H9 (cell line): ENCODE results near the gene ZNF385B. TPM values are rescaled to one million over a fixed set of nuclear protein-coding genes. Genes with fewer than 3 reads are reported as not detected.
A peak's percentile ranks its signal among the peaks of the same experiment; 100 is the strongest.

Source experiments
- DNase-seq: peaks from one replicate; pipeline ENCODE4 v3.0.0-alpha.2; 2017
- H2AFZ ChIP-seq: one replicate; pipeline ENCODE4 v1.6.1; 2013; ENCODE audit warnings: mild to moderate bottlenecking, low read length, control low read depth, moderate library complexity
- H2AK5ac ChIP-seq: 2 replicates; pipeline ENCODE4 v1.6.1; 2013; ENCODE audit warnings: low read length, control low read depth, mixed read lengths; ENCODE audit not compliant: insufficient read length
- H2BK120ac ChIP-seq: one replicate; pipeline ENCODE4 v1.6.1; 2013; ENCODE audit warnings: low read depth, mild to moderate bottlenecking, low read length, control low read depth, inconsistent platforms; ENCODE audit not compliant: poor library complexity, severe bottlenecking
- H2BK12ac ChIP-seq: 2 replicates; pipeline ENCODE4 v1.6.1; 2013; ENCODE audit warnings: low read length, control low read depth, mixed read lengths, low read depth; ENCODE audit not compliant: insufficient read length
- H2BK15ac ChIP-seq: 2 replicates; pipeline ENCODE4 v1.6.1; 2013; ENCODE audit warnings: low read depth, low read length, control low read depth
- H2BK20ac ChIP-seq: one replicate; pipeline ENCODE4 v1.6.1; 2013; ENCODE audit warnings: low read depth, mild to moderate bottlenecking, low read length, control low read depth, inconsistent platforms; ENCODE audit not compliant: poor library complexity, severe bottlenecking
- H2BK5ac ChIP-seq: 2 replicates; pipeline ENCODE4 v1.6.1; 2013; ENCODE audit warnings: low read length, control low read depth, mixed read lengths; ENCODE audit not compliant: insufficient read length
- H3K14ac ChIP-seq: 2 replicates; pipeline ENCODE4 v1.6.1; 2013; ENCODE audit warnings: low read length, control low read depth; ENCODE audit not compliant: insufficient read depth
- H3K18ac ChIP-seq: 2 replicates; pipeline ENCODE4 v1.6.1; 2013; ENCODE audit warnings: low read depth, mild to moderate bottlenecking, mixed read lengths, low read length, control low read depth; ENCODE audit not compliant: insufficient read length
- H3K23ac ChIP-seq: 2 replicates; pipeline ENCODE4 v1.6.1; 2013; ENCODE audit warnings: low read length, control low read depth, mixed read lengths, low read depth; ENCODE audit not compliant: insufficient read length
- H3K23me2 ChIP-seq: 2 replicates; pipeline ENCODE4 v1.6.1; 2013; ENCODE audit warnings: low read depth, mild to moderate bottlenecking, mixed read lengths, low read length, control low read depth; ENCODE audit not compliant: insufficient read length, poor library complexity, severe bottlenecking
- H3K27ac ChIP-seq: 2 replicates; pipeline ENCODE4 v1.5.1; 2013; ENCODE audit warnings: low read length, control low read depth, mixed read lengths, low read depth; ENCODE audit not compliant: insufficient read length
- H3K27me3 ChIP-seq: 2 replicates; pipeline ENCODE4 v1.6.1; 2013; ENCODE audit warnings: low read length, control low read depth, inconsistent platforms; ENCODE audit not compliant: insufficient read depth
- H3K4ac ChIP-seq: 2 replicates; pipeline ENCODE4 v1.6.1; 2013; ENCODE audit warnings: low read depth, mild to moderate bottlenecking, control low read depth, inconsistent platforms, low read length, moderate library complexity
- H3K4me1 ChIP-seq: 2 replicates; pipeline ENCODE4 v1.6.1; 2013; ENCODE audit warnings: low read length, control low read depth, inconsistent platforms; ENCODE audit not compliant: insufficient read depth
- H3K4me2 ChIP-seq: 2 replicates; pipeline ENCODE4 v1.6.1; 2013; ENCODE audit warnings: low read length, control low read depth, mixed read lengths; ENCODE audit not compliant: insufficient read length, insufficient read depth
- H3K56ac ChIP-seq: 2 replicates; pipeline ENCODE4 v1.6.1; 2013; ENCODE audit warnings: low read depth, mild to moderate bottlenecking, mixed read lengths, low read length, control low read depth; ENCODE audit not compliant: insufficient read length
- H3K79me1 ChIP-seq: 2 replicates; pipeline ENCODE4 v1.6.1; 2013; ENCODE audit warnings: low read depth, mild to moderate bottlenecking, moderate library complexity, low read length, control low read depth, inconsistent platforms; ENCODE audit not compliant: insufficient read depth, poor library complexity, severe bottlenecking
- H3K79me2 ChIP-seq: 2 replicates; pipeline ENCODE4 v1.6.1; 2013; ENCODE audit warnings: low read length, control low read depth, inconsistent platforms; ENCODE audit not compliant: insufficient read depth
- H3K9ac ChIP-seq: 2 replicates; pipeline ENCODE4 v1.6.1; 2013; ENCODE audit warnings: low read length, control low read depth, mixed read lengths; ENCODE audit not compliant: insufficient read length; ENCODE audit errors: extremely low read depth
- H3K9me3 ChIP-seq: one replicate; pipeline ENCODE4 v1.6.1; 2013; ENCODE audit warnings: low read depth, low read length, inconsistent platforms; ENCODE audit not compliant: control insufficient read depth
- H3T11ph ChIP-seq: one replicate; pipeline ENCODE4 v1.6.1; 2013; ENCODE audit warnings: mild to moderate bottlenecking, low read length, control low read depth, inconsistent platforms
- H4K20me1 ChIP-seq: one replicate; pipeline ENCODE4 v1.6.1; 2013; ENCODE audit not compliant: control insufficient read depth, insufficient read length, insufficient read depth
- H4K5ac ChIP-seq: 2 replicates; pipeline ENCODE4 v1.6.1; 2013; ENCODE audit warnings: low read depth, mild to moderate bottlenecking, mixed read lengths, low read length, control low read depth; ENCODE audit not compliant: insufficient read length
- H4K8ac ChIP-seq: replicated peaks from 2 replicates; pipeline ENCODE4 v1.6.1; 2013; ENCODE audit warnings: low read length, control low read depth, mixed read lengths, low read depth; ENCODE audit not compliant: insufficient read length
- H4K91ac ChIP-seq: 2 replicates; pipeline ENCODE4 v1.6.1; 2013; ENCODE audit warnings: low read depth, mild to moderate bottlenecking, moderate library complexity, mixed read lengths, low read length, control low read depth; ENCODE audit not compliant: insufficient read length
- H3K27ac Mint-ChIP-seq, 3 experiments: 2 replicates in 2 of 3; 3 replicates in 1 of 3; pipeline ENCODE4 v1.8.0; 2020 to 2021; ENCODE audit warnings: mixed read lengths in 3 of 3, mild to moderate bottlenecking in 1 of 3, moderate library complexity in 1 of 3
- H3K27me3 Mint-ChIP-seq: 2 replicates; pipeline ENCODE4 v1.8.0; 2021; ENCODE audit warnings: low read depth, mild to moderate bottlenecking, moderate library complexity, mixed read lengths
- H3K36me3 Mint-ChIP-seq, 3 experiments: 2 replicates in 2 of 3; 3 replicates in 1 of 3; pipeline ENCODE4 v1.8.0; 2020 to 2021; ENCODE audit warnings: low read depth in 3 of 3, mixed read lengths in 3 of 3; ENCODE audit not compliant: insufficient read depth in 1 of 3
- H3K4me1 Mint-ChIP-seq, 2 experiments: 2 replicates each; pipeline ENCODE4 v1.8.0; 2020; ENCODE audit warnings: mixed read lengths in 2 of 2
- H3K4me3 Mint-ChIP-seq, 2 experiments: 2 replicates in 1 of 2; 3 replicates in 1 of 2; pipeline ENCODE4 v1.8.0; 2020 to 2021; ENCODE audit warnings: mild to moderate bottlenecking in 2 of 2, mixed read lengths in 2 of 2, moderate library complexity in 1 of 2
- H3K9me3 Mint-ChIP-seq, 2 experiments: 2 replicates in 1 of 2; 3 replicates in 1 of 2; pipeline ENCODE4 v1.8.0; 2020; ENCODE audit warnings: mild to moderate bottlenecking in 2 of 2, mixed read lengths in 2 of 2, moderate library complexity in 1 of 2
- CTCF ChIP-seq: fragments of 200-600 bp; sonication (generic); conservative IDR thresholded peaks from 3 replicates; pipeline ENCODE4 v1.8.0; 2021; ENCODE audit warnings: antibody characterized with exemption, mild to moderate bottlenecking
- WGBS: extraction: QIAGEN DNeasy Blood & Tissue Kit; methylation state at CpG from one replicate; pipeline ENCODE4 v1.1.7; 2013; ENCODE audit warnings: missing lambda C conversion rate, low lambda C conversion rate, mixed read lengths; ENCODE audit not compliant: insufficient read length; ENCODE audit errors: extremely low coverage; 5-methylcytosine and 5-hydroxymethylcytosine counted together
- total RNA-seq: library from RNA; stranded (reverse); gene quantifications from 2 replicates; pipeline ENCODE4 v1.2.1, GENCODE V29; 2021

Gene ZNF385B
- total RNA-seq, 1 experiment from 2014 or later, result 2.1 TPM

GRCh38 chr2:179443180-179443579 is 418.2 kb downstream of the ZNF385B start:
- H3K27me3 Mint-ChIP-seq, result no peaks in the 10 kb centered on the region
- Histone ChIP-seq H3K9me3 (no peaks in the 10 kb centered on the region), H3K9ac (no peak overlapping the region), H3K18ac (no peak overlapping the region), H3K27ac (peak overlapping the region; percentile 37), H2BK15ac (no peak overlapping the region), H2BK20ac (no peak overlapping the region), H3T11ph (no peak overlapping the region), H2AK5ac (no peak overlapping the region), H2AFZ (no peak overlapping the region), H3K23me2 (no peaks in the 10 kb centered on the region), H3K79me1 (no peaks in the 10 kb centered on the region), H4K20me1 (no peaks in the 10 kb centered on the region), H2BK5ac (no peak overlapping the region), H4K91ac (no peak overlapping the region), H2BK12ac (no peak overlapping the region), H3K79me2 (no peaks in the 10 kb centered on the region), H3K56ac (no peak overlapping the region), H2BK120ac (no peak overlapping the region), H4K5ac (no peak overlapping the region), H4K8ac (no peak overlapping the region), H3K14ac (no peak overlapping the region), H3K4me1 (peaks cover 9% of the 10 kb centered on the region; the same call in 1 of the 2 replicates), H3K23ac (no peak overlapping the region), H3K27me3 (no peaks in the 10 kb centered on the region), H3K4me2 (peak overlapping the region; percentile 17), H3K4ac (no peak overlapping the region)
- no peaks in the 10 kb centered on the region for H3K9me3 Mint-ChIP-seq
- H3K36me3 Mint-ChIP-seq, result no peaks in the 10 kb centered on the region
- peaks cover 51 to 55% of the 10 kb centered on the region in 2 experiments for H3K4me1 Mint-ChIP-seq
- no CpG with 5 or more reads among the region's 12 CpGs for WGBS
- TF ChIP-seq CTCF, result no peak
- peak overlapping the region; percentile 8 to 11; a peak in 2 of 5 replicates for H3K4me3 Mint-ChIP-seq
- DNase-seq, result peak; percentile 73
- peak overlapping the region; percentile 76 to 88 (median 86) for H3K27ac Mint-ChIP-seq
